DOHH2 (cell line): ENCODE measurements around the gene DISC1.

Source experiments
- CTCF ChIP-seq: fragments of 200-600 bp; sonication (generic); IDR thresholded peaks from one replicate; pipeline ENCODE4 v1.5.1; 2014; ENCODE audit warnings: antibody characterized with exemption, mild to moderate bottlenecking, low read depth, low read length; ENCODE audit not compliant: poor library complexity, severe bottlenecking
- EZH2phosphoT487 ChIP-seq: fragments of 200-600 bp; sonication (generic); IDR thresholded peaks from 2 replicates; pipeline ENCODE4 v1.6.1; 2017; ENCODE audit warnings: borderline replicate concordance, mild to moderate bottlenecking, antibody characterized with exemption, low read length, moderate library complexity, mixed read lengths

- TF ChIP-seq CTCF (no peak), EZH2phosphoT487 (no peak)
These were observed 372.2 kb downstream of the DISC1 start for GRCh38 chr1:231998791-231999190.
